RWPE1 (cell line): Measurements from ENCODE around the gene ATP2C2.

Experiments
- CTCF ChIA-PET: fragments of 350-600 bp; sonication (Branson Sonifier 250); formaldehyde crosslinking; extraction: SDS; loops from one replicate; lab custom pipeline; 2021; lab: Yijun Ruan, JAX
- POLR2A ChIA-PET: fragments of 400-600 bp; formaldehyde crosslinking; extraction: SDS; loops from one replicate; lab custom pipeline; 2020; ENCODE audit warnings: antibody characterized with exemption; ENCODE audit not compliant: low non-redundant PET; lab: Yijun Ruan, JAX
- DNase-seq: peaks from one replicate; pipeline ENCODE4 v3.0.0; 2012; ENCODE audit warnings: low spot score
- H3K27ac ChIP-seq: fragments of 450-650 bp; 2 replicates; pipeline ENCODE4 v1.5.1; 2017
- CTCF ChIP-seq: fragments of 450-650 bp; conservative IDR thresholded peaks from 2 replicates; pipeline ENCODE4 v1.5.1; 2017; ENCODE audit warnings: low read depth, mild to moderate bottlenecking

Gene ATP2C2

GRCh38 chr16:84430860-84431259, 62.5 kb downstream of the ATP2C2 start:
- POLR2A ChIA-PET = no interaction called here
- DNase-seq = no peak
- TF ChIP-seq CTCF = no peak
- CTCF ChIA-PET = no interaction called here
- no peak overlapping the region for H3K27ac ChIP-seq

- ChIA-PET POLR2A (no interaction called here), CTCF (no interaction called here)
- no peak for DNase-seq
- no peak overlapping the region for H3K27ac ChIP-seq
- no peak for TF ChIP-seq CTCF
Measured at GRCh38 chr16:84434800-84435199, 66.5 kb downstream of the ATP2C2 start.

- POLR2A ChIA-PET = no interaction called here
- H3K27ac ChIP-seq = no peak overlapping the region
- TF ChIP-seq CTCF = no peak
- CTCF ChIA-PET = no interaction called here
- DNase-seq = no peak
Measured at GRCh38 chr16:84436196-84436595, 67.9 kb downstream of the ATP2C2 start.

GRCh38 chr16:84438971-84439696, 70.8 kb downstream of the ATP2C2 start:
- ChIA-PET CTCF (no interaction called here), POLR2A (no interaction called here)
- no peak overlapping the region for H3K27ac ChIP-seq
- no peak for TF ChIP-seq CTCF
- DNase-seq = no peak

- ChIA-PET CTCF (no interaction called here), POLR2A (no interaction called here)
- no peak overlapping the region for H3K27ac ChIP-seq
- no peak for TF ChIP-seq CTCF
- no peak for DNase-seq
Measured at GRCh38 chr16:84442416-84443145, 74.2 kb downstream of the ATP2C2 start.

- no peak overlapping the region for H3K27ac ChIP-seq
- no peak for TF ChIP-seq CTCF
- DNase-seq = no peak
- ChIA-PET POLR2A (no interaction called here), CTCF (no interaction called here)
Measured at GRCh38 chr16:84443166-84443802, 74.9 kb downstream of the ATP2C2 start.
